K562 (cell line): ENCODE measurements around the gene NFATC2.

Experiments
- CREM ChIP-seq: IDR thresholded peaks from 2 replicates; pipeline ENCODE4 v1.6.1; 2014; ENCODE audit warnings: antibody characterized with exemption, low read depth
- CTCF ChIP-seq, 3 experiments: IDR thresholded peaks in 2 of 3; conservative IDR thresholded peaks in 1 of 3; 2 replicates each; pipeline ENCODE4 v1.5.1; 2011 to 2012; ENCODE audit warnings: low read length in 3 of 3, mild to moderate bottlenecking in 3 of 3, control low read depth in 2 of 3, improper control_type of control experiment in 1 of 3, inconsistent platforms in 1 of 3, low read depth in 1 of 3, mixed read lengths in 1 of 3, moderate library complexity in 1 of 3; ENCODE audit not compliant: insufficient read depth in 2 of 3
- ELF4 ChIP-seq: fragments of 450-650 bp; formaldehyde crosslinking; IDR thresholded peaks from 2 replicates; pipeline ENCODE4 v1.4.0; 2022; ENCODE audit warnings: missing genetic modification characterization
- ETV1 ChIP-seq: fragments of 450-650 bp; conservative IDR thresholded peaks from 2 replicates; pipeline ENCODE4 v1.6.1; 2016; ENCODE audit warnings: missing genetic modification characterization, control low read depth, low read depth, missing compliant biosample characterization
- MYNN ChIP-seq, 2 experiments: sonication (generic); formaldehyde crosslinking in 1 of 2; IDR thresholded peaks; 2 replicates each; pipeline versions ENCODE4 v1.5.0 to v1.6.1; 2016 to 2020; ENCODE audit warnings: antibody characterized with exemption in 1 of 2, missing genetic modification reagents in 1 of 2
- STAG1 ChIP-seq: sonication (generic); formaldehyde crosslinking; IDR thresholded peaks from 2 replicates; pipeline ENCODE4 v1.5.0; 2020; ENCODE audit warnings: missing genetic modification reagents, borderline replicate concordance
- THRAP3 ChIP-seq: fragments of 450-650 bp; IDR thresholded peaks from 2 replicates; pipeline ENCODE4 v1.6.1; 2016; ENCODE audit warnings: mild to moderate bottlenecking, inconsistent platforms, borderline replicate concordance
- THRB ChIP-seq: fragments of 450-650 bp; formaldehyde crosslinking; conservative IDR thresholded peaks from 2 replicates; pipeline ENCODE4 v1.4.0; 2022; ENCODE audit warnings: mild to moderate bottlenecking, missing genetic modification characterization

- TF ChIP-seq MYNN (IDR thresholded peaks at IDR 0.05) (no peak), MYNN (CRISPR knock-in tag; IDR thresholded peaks at IDR 0.05) (no peak), THRB (CRISPR knock-in tag) (no peak), ELF4 (CRISPR knock-in tag) (no peak), CTCF (IDR thresholded peaks at IDR 0.05 in 2 of 3, conservative IDR thresholded peaks at IDR 0.05 in 1 of 3; ENCODE audit: insufficient read depth in 2 of 3, low read depth in 1 of 3, low read length in 3 of 3) (no peak), CREM (no peak), THRAP3 (no peak), ETV1 (tag) (no peak), STAG1 (no peak)
Observed at GRCh38 chr20:51401496-51401895, 141.0 kb downstream of the NFATC2 start.
